Kidney (tissue), 14 donors: ENCODE data around the gene CGNL1. TPM values are rescaled to one million over a fixed set of nuclear protein-coding genes. Genes with fewer than 3 reads are reported as not detected.
A peak's percentile ranks its signal among the peaks of the same experiment; 100 is the strongest.

Source experiments
- DNase-seq, 5 donors: peaks; one replicate each; pipeline ENCODE4 v3.0.0-alpha.2; 2013 to 2020
- FAIRE-seq: peaks from 2 replicates; lab custom pipeline; 2012; peaks lifted over from hg19 to GRCh38; lab: Jason Lieb, UNC
- H3K27ac ChIP-seq, 2 donors: one replicate each; pipeline ENCODE4 v1.7.0; 2013; ENCODE audit warnings: low read depth in 2 of 2, low read length in 2 of 2, inconsistent platforms in 1 of 2
- H3K27me3 ChIP-seq: one replicate; pipeline ENCODE4 v1.7.1; 2013; ENCODE audit warnings: low read length, inconsistent platforms; ENCODE audit not compliant: control insufficient read depth, insufficient read depth
- H3K36me3 ChIP-seq, 3 donors: one replicate each; pipeline versions ENCODE4 v1.7.0 to v1.7.1; 2013; ENCODE audit warnings: low read length in 3 of 3, control low read depth in 1 of 3, inconsistent platforms in 1 of 3; ENCODE audit not compliant: insufficient read depth in 3 of 3, control insufficient read depth in 2 of 3
- H3K4me1 ChIP-seq, 3 donors: one replicate each; pipeline versions ENCODE4 v1.7.0 to v1.7.1; 2013; ENCODE audit warnings: low read length in 3 of 3, inconsistent platforms in 1 of 3, low read depth in 1 of 3; ENCODE audit not compliant: control insufficient read depth in 2 of 3, insufficient read depth in 2 of 3
- H3K4me3 ChIP-seq, 3 donors: one replicate each; pipeline versions ENCODE4 v1.7.0 to v1.8.1; 2013; ENCODE audit warnings: low read length in 3 of 3, control low read depth in 1 of 3, inconsistent platforms in 1 of 3
- H3K9ac ChIP-seq, 3 donors: one replicate each; pipeline versions ENCODE4 v1.7.0 to v1.7.1; 2013; ENCODE audit warnings: low read length in 3 of 3, control low read depth in 1 of 3, inconsistent platforms in 1 of 3
- H3K9me3 ChIP-seq, 3 donors: one replicate each; pipeline versions ENCODE4 v1.7.0 to v1.7.1; 2013; ENCODE audit warnings: low read length in 3 of 3, control low read depth in 1 of 3, inconsistent platforms in 1 of 3; ENCODE audit not compliant: control insufficient read depth in 2 of 3, insufficient read depth in 1 of 3
- intact Hi-C: fragments of 100-400 bp; cut with DNase I; formaldehyde crosslinking; loops from one replicate; pipeline ENCODE4 v1.11.1; 2022
- polyA plus RNA-seq: library from polyadenylated mRNA; stranded (reverse); fragments of 350-450 nt; fragmentation: Illumina TruSeq; extraction: RNeasy Lipid Tissue Mini Kit (QIAGEN cat#74804); gene quantifications from one replicate; pipeline ENCODE4 v1.2.3, GENCODE V29; 2014; ENCODE audit warnings: low read depth, low replicate concordance; ENCODE audit not compliant: insufficient read depth
- total RNA-seq: library from RNA; stranded (reverse); fragmentation: NEBNext Ultra II Directional; extraction: Animal tissue kit (Norgen Biotek cat#: 25700); gene quantifications from one replicate; pipeline ENCODE4 v1.2.1, GENCODE V29; 2021
- TF ChIP-seq, protein P1 (sequence below): IDR thresholded peaks from 3 replicates; pipeline ENCODE4 v1.5.1; 2012; ENCODE audit warnings: mild to moderate bottlenecking, moderate library complexity, borderline replicate concordance; ENCODE audit not compliant: insufficient read depth; ENCODE audit errors: extremely low read depth
- donor health status: control.
- donor health status: control.
- donor health status: control.
- donor health status: control.
- donor health status: control.
- donor health status: DM: yes; HTN: yes; CAD: no.
- donor health status: Normal renal cell carcinoma (clear cell type).

CGNL1 gene
- total and polyA plus RNA-seq, 2 donors from 2014 or later, result 62.0 to 81.5 TPM

DNA sequence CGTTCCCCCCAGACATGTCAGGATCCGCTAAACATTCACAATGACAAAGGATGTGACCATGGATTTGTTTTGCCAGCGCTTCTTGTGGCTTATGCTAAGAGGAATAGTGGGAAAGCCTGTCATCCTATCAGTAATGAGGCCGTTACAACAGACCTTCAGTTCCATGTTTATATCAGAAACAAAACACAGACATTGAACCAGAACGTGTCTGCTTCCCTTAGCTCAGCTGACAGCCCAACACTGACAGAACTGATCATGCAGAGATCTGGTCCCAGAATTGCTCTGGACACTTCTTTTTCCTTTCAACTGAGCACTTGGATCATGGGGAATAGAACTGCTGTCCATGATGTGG is 157.1 kb downstream of the CGNL1 start:
- H3K27me3 ChIP-seq, result no peaks in the 10 kb centered on the region
- TF ChIP-seq, protein P1, sequence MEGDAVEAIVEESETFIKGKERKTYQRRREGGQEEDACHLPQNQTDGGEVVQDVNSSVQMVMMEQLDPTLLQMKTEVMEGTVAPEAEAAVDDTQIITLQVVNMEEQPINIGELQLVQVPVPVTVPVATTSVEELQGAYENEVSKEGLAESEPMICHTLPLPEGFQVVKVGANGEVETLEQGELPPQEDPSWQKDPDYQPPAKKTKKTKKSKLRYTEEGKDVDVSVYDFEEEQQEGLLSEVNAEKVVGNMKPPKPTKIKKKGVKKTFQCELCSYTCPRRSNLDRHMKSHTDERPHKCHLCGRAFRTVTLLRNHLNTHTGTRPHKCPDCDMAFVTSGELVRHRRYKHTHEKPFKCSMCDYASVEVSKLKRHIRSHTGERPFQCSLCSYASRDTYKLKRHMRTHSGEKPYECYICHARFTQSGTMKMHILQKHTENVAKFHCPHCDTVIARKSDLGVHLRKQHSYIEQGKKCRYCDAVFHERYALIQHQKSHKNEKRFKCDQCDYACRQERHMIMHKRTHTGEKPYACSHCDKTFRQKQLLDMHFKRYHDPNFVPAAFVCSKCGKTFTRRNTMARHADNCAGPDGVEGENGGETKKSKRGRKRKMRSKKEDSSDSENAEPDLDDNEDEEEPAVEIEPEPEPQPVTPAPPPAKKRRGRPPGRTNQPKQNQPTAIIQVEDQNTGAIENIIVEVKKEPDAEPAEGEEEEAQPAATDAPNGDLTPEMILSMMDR, result no peak
- no peak overlapping the region for H3K9ac ChIP-seq
- H3K36me3 ChIP-seq, result peaks cover 0 to 62% (median 40%) of the 10 kb centered on the region in 3 donors
- intact Hi-C loops, result no loop called here
- no peak overlapping the region for H3K4me3 ChIP-seq
- peak overlapping the region in 1 of 2 donors; percentile 49 for H3K27ac ChIP-seq
- no peak for DNase-seq
- no peak for FAIRE-seq
- peaks cover 9 to 18% (median 17%) of the 10 kb centered on the region in 3 donors for H3K4me1 ChIP-seq
- no peaks in the 10 kb centered on the region for H3K9me3 ChIP-seq

DNA sequence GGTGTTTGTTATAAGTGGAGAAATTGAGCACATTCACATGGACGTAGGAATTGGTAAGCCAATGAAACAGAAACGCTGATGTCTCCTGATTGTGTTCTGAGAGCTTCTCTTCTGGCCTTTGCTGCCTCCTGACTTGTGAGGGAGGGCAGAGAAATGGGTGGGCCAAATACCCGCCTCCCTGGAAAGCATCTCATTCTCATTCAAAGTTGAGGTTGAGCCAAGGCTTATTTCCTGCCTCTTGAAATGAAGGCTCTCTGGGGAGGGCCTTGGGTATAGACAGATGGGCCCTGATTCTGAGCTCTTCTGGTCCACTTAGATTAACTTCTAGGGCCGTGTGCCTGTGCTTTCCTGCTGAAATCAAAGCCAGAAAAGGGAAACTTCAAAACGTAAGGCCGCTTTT is 158.0 kb downstream of the CGNL1 start:
- Histone ChIP-seq H3K27me3 (no peaks in the 10 kb centered on the region), H3K36me3 (peaks cover 0 to 56% (median 33%) of the 10 kb centered on the region in 3 donors), H3K4me1 (peaks cover 11 to 21% (median 18%) of the 10 kb centered on the region in 3 donors), H3K9me3 (no peaks in the 10 kb centered on the region), H3K4me3 (no peak overlapping the region), H3K9ac (no peak overlapping the region), H3K27ac (no peak overlapping the region)
- TF ChIP-seq, protein P1, result no peak
- intact Hi-C loops, result no loop called here
- DNase-seq, result no peak
- FAIRE-seq, result no peak

DNA sequence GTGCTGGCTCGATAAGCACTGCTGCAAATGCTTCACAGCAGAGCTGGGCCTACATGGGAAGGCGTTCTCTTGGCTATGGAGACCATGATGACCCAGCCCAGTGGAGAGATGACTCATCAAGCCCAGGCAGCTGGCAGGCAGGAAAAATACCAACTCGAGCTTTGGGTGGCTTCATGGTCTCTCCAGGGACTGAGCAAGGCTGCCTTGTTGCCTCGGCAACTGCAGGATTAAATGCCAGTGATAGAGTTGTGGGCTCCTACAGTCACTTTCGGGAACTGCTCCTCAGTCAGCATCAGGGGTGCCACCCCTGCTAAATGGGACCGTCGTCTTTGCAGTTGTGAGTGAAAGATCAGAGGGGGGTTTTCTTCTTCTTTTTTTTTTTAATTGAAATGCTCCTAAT is 160.8 kb downstream of the CGNL1 start:
- FAIRE-seq (no peak), DNase-seq (peak in 4 of 5 donors; percentile 55 to 80 (median 68))
- TF ChIP-seq, protein P1, result no peak

More for the DNA sequence above, 160.8 kb downstream of the CGNL1 start:
- H3K9me3 ChIP-seq, result no peaks in the 10 kb centered on the region
- H3K27ac ChIP-seq, result peak overlapping the region; percentile 87 to 91
- H3K27me3 ChIP-seq, result no peaks in the 10 kb centered on the region
- intact Hi-C loops, result no loop called here
- no peak overlapping the region for H3K4me3 ChIP-seq
- peak overlapping the region in 1 of 3 donors; percentile 52 for H3K9ac ChIP-seq
- peaks cover 0 to 36% (median 31%) of the 10 kb centered on the region in 3 donors for H3K36me3 ChIP-seq
- H3K4me1 ChIP-seq, result peaks cover 12 to 35% (median 20%) of the 10 kb centered on the region in 3 donors
